CD14-positive monocyte (primary cell): ENCODE measurements around the gene KIF20B. TPM values are rescaled to one million over a fixed set of nuclear protein-coding genes. Genes with fewer than 3 reads are reported as not detected.

Source experiments
- DNase-seq, 3 donors: peaks; one replicate each; pipeline ENCODE4 v3.0.0-alpha.2; 2011 to 2022
- H2AFZ ChIP-seq: 2 replicates; pipeline ENCODE4 v1.6.0; 2012; ENCODE audit warnings: mild to moderate bottlenecking, low read depth, low read length, inconsistent platforms; ENCODE audit not compliant: insufficient read depth, poor library complexity, severe bottlenecking
- H3K27ac ChIP-seq, 2 donors: 1 replicate in 1 of 2; 2 replicates in 1 of 2; pipeline ENCODE4 v1.5.1; 2012 to 2013; ENCODE audit warnings: low read length in 2 of 2, control low read depth in 1 of 2, inconsistent platforms in 1 of 2, low read depth in 1 of 2, mild to moderate bottlenecking in 1 of 2
- H3K27me3 ChIP-seq, 2 donors: one replicate each; pipeline versions ENCODE4 v1.6.0 to v1.6.1; 2011 to 2013; ENCODE audit warnings: low read length in 2 of 2; ENCODE audit not compliant: control insufficient read depth in 2 of 2, insufficient read depth in 2 of 2
- H3K36me3 ChIP-seq, 2 donors: replicated peaks in 1 of 2; 1 replicate in 1 of 2; 2 replicates in 1 of 2; pipeline versions ENCODE4 v1.5.1 to v1.6.1; 2012 to 2013; ENCODE audit warnings: low read length in 2 of 2, control low read depth in 1 of 2, inconsistent platforms in 1 of 2, mild to moderate bottlenecking in 1 of 2; ENCODE audit not compliant: insufficient read depth in 2 of 2, control insufficient read depth in 1 of 2
- H3K4me1 ChIP-seq, 2 donors: 1 replicate in 1 of 2; 2 replicates in 1 of 2; pipeline versions ENCODE4 v1.5.1 to v1.6.1; 2012 to 2013; ENCODE audit warnings: low read length in 2 of 2, control low read depth in 1 of 2, inconsistent platforms in 1 of 2, mild to moderate bottlenecking in 1 of 2, moderate library complexity in 1 of 2; ENCODE audit not compliant: insufficient read depth in 2 of 2, control insufficient read depth in 1 of 2
- H3K4me2 ChIP-seq: replicated peaks from 2 replicates; pipeline ENCODE3; 2012; ENCODE audit warnings: low read length, moderate library complexity, mild to moderate bottlenecking; ENCODE audit not compliant: poor library complexity, severe bottlenecking; ENCODE audit errors: extremely low read depth
- H3K4me3 ChIP-seq, 3 experiments: fragments of 200-600 bp in 1 of 3; sonication (generic) in 1 of 3; replicated peaks in 1 of 3; 1 replicate in 2 of 3; 2 replicates in 1 of 3; pipeline ENCODE4 v1.5.1; 2011 to 2013; ENCODE audit warnings: low read length in 3 of 3, mild to moderate bottlenecking in 3 of 3, control low read depth in 2 of 3, low read depth in 2 of 3, inconsistent platforms in 1 of 3, moderate library complexity in 1 of 3
- H3K79me2 ChIP-seq: 2 replicates; pipeline ENCODE4 v1.6.0; 2012; ENCODE audit warnings: mild to moderate bottlenecking, control low read depth, inconsistent platforms, low read length, moderate library complexity; ENCODE audit not compliant: insufficient read depth
- H3K9ac ChIP-seq: 2 replicates; pipeline ENCODE4 v1.6.0; 2017; ENCODE audit warnings: low read length, mild to moderate bottlenecking; ENCODE audit not compliant: insufficient read depth, poor library complexity, severe bottlenecking
- H3K9me3 ChIP-seq, 2 donors: replicated peaks in 1 of 2; 1 replicate in 1 of 2; 2 replicates in 1 of 2; pipeline versions ENCODE4 v1.5.1 to v1.6.1; 2012 to 2013; ENCODE audit warnings: low read length in 2 of 2, control low read depth in 1 of 2; ENCODE audit not compliant: control insufficient read depth in 1 of 2, insufficient read depth in 1 of 2
- H4K20me1 ChIP-seq: 2 replicates; pipeline ENCODE4 v1.6.0; 2012; ENCODE audit warnings: mild to moderate bottlenecking, low read length, control low read depth, moderate library complexity; ENCODE audit not compliant: insufficient read depth
- H3K27ac Mint-ChIP-seq, 7 donors: one replicate each; pipeline ENCODE4 v1.8.0; 2020; ENCODE audit warnings: mild to moderate bottlenecking in 7 of 7, mixed read lengths in 7 of 7, moderate library complexity in 6 of 7, inconsistent platforms in 2 of 7
- H3K27me3 Mint-ChIP-seq, 3 donors: one replicate each; pipeline ENCODE4 v1.8.0; 2021 to 2022; ENCODE audit warnings: low read depth in 3 of 3, mild to moderate bottlenecking in 3 of 3, mixed read lengths in 3 of 3, moderate library complexity in 3 of 3, inconsistent platforms in 1 of 3
- H3K36me3 Mint-ChIP-seq, 2 donors: one replicate each; pipeline ENCODE4 v1.8.0; 2020; ENCODE audit warnings: mixed read lengths in 2 of 2, inconsistent platforms in 1 of 2, mild to moderate bottlenecking in 1 of 2
- H3K4me1 Mint-ChIP-seq: one replicate; pipeline ENCODE4 v1.8.0; 2020; ENCODE audit warnings: mild to moderate bottlenecking, mixed read lengths
- H3K4me3 Mint-ChIP-seq, 2 donors: one replicate each; pipeline ENCODE4 v1.8.0; 2020; ENCODE audit warnings: mild to moderate bottlenecking in 2 of 2, mixed read lengths in 2 of 2, moderate library complexity in 1 of 2
- H3K9me3 Mint-ChIP-seq, 7 donors: one replicate each; pipeline ENCODE4 v1.8.0; 2020 to 2022; ENCODE audit warnings: mixed read lengths in 7 of 7, mild to moderate bottlenecking in 6 of 7, moderate library complexity in 6 of 7, inconsistent platforms in 2 of 7
- CTCF ChIP-seq: fragments of 200-600 bp; IDR thresholded peaks from one replicate; pipeline ENCODE4 v1.8.0; 2022; ENCODE audit warnings: antibody characterized with exemption, mild to moderate bottlenecking
- WGBS: methylation state at CpG from one replicate; pipeline ENCODE4 v1.1.5; 2013; ENCODE audit warnings: missing lambda C conversion rate; ENCODE audit not compliant: insufficient coverage; 5-methylcytosine and 5-hydroxymethylcytosine counted together
- intact Hi-C, 2 donors: fragments of 100-400 bp; cut with micrococcal nuclease; formaldehyde crosslinking; loops; one replicate each; pipeline versions ENCODE4 v1.15.0 to v1.15.1; 2023
- polyA plus RNA-seq, 3 donors: library from polyadenylated mRNA; depleted of rRNA in 1 of 3; unstranded in 2 of 3; stranded (reverse) in 1 of 3; fragments of 300-500 nt in 2 of 3; fragments of >200 nt in 1 of 3; fragmentation: Illumina TruSeq in 2 of 3; gene quantifications; 1 replicate in 2 of 3; 2 replicates in 1 of 3; pipeline ENCODE4 v1.2.3, GENCODE V29; 2012 to 2021

Gene KIF20B
- polyA plus RNA-seq, 3 donors, result 0.44 to 3.9 (median 1.5) TPM

- Mint-ChIP-seq H3K9me3 (no peaks in the 10 kb centered on the region), H3K27ac (no peak overlapping the region), H3K27me3 (peaks cover 0 to 2% (median 1%) of the 10 kb centered on the region in 3 donors), H3K4me3 (no peak overlapping the region), H3K36me3 (no peaks in the 10 kb centered on the region), H3K4me1 (no peaks in the 10 kb centered on the region)
- DNase-seq, result no peak
- H3K79me2 ChIP-seq, result no peaks in the 10 kb centered on the region
- H2AFZ ChIP-seq, result no peak overlapping the region
- no peak for TF ChIP-seq CTCF
- H3K36me3 ChIP-seq, result no peaks in the 10 kb centered on the region
- H3K9ac ChIP-seq, result no peak overlapping the region
- H3K9me3 ChIP-seq, result no peaks in the 10 kb centered on the region
- H3K4me1 ChIP-seq, result no peaks in the 10 kb centered on the region
- H4K20me1 ChIP-seq, result no peaks in the 10 kb centered on the region
- no peak overlapping the region for H3K27ac ChIP-seq
- H3K4me3 ChIP-seq, result no peak overlapping the region
- WGBS, result no CpG with 5 or more reads among the region's 2 CpGs
- intact Hi-C loops, result loop anchor here in 1 of 2 donors (10.0 kb wide), 1 partner anchor 1067 kb away; no protein-coding TSS in a partner anchor
- H3K27me3 ChIP-seq, result no peaks in the 10 kb centered on the region
- no peak overlapping the region for H3K4me2 ChIP-seq
Observed at GRCh38 chr10:89798092-89798491, 96.7 kb downstream of the KIF20B start.

GRCh38 chr10:89799573-89799972 is 98.2 kb downstream of the KIF20B start:
- 90% methylated on average over 2 of the region's 2 CpGs for WGBS
- DNase-seq, result no peak
- Histone ChIP-seq H3K4me2 (no peak overlapping the region), H2AFZ (no peak overlapping the region), H3K79me2 (no peaks in the 10 kb centered on the region), H3K9ac (no peak overlapping the region), H3K4me3 (no peak overlapping the region), H4K20me1 (no peaks in the 10 kb centered on the region), H3K27ac (no peak overlapping the region), H3K27me3 (no peaks in the 10 kb centered on the region), H3K9me3 (no peaks in the 10 kb centered on the region), H3K4me1 (no peaks in the 10 kb centered on the region), H3K36me3 (no peaks in the 10 kb centered on the region)
- Mint-ChIP-seq H3K4me3 (no peak overlapping the region), H3K27ac (no peak overlapping the region), H3K4me1 (no peaks in the 10 kb centered on the region), H3K27me3 (peaks cover 0 to 4% (median 4%) of the 10 kb centered on the region in 3 donors), H3K9me3 (no peaks in the 10 kb centered on the region), H3K36me3 (no peaks in the 10 kb centered on the region)
- no peak for TF ChIP-seq CTCF
- intact Hi-C loops, result loop anchor here in 1 of 2 donors (10.0 kb wide), 1 partner anchor 1065 kb away; no protein-coding TSS in a partner anchor
